HG03439 (cell line): ENCODE data around the gene PAX7.
"Not testable (repeated sequence)": the region's sequence is repeated elsewhere in the genome, so short reads cannot be mapped to it uniquely, and the experiment has no call there.

Experiments used
- ATAC-seq: cut with Tn5 transposase; IDR thresholded peaks from one replicate; pipeline ENCODE4 v1.9.1; 2021; ENCODE audit warnings: mild to moderate bottlenecking, moderate library complexity; ENCODE audit not compliant: unreplicated experiment

Gene PAX7

DNA sequence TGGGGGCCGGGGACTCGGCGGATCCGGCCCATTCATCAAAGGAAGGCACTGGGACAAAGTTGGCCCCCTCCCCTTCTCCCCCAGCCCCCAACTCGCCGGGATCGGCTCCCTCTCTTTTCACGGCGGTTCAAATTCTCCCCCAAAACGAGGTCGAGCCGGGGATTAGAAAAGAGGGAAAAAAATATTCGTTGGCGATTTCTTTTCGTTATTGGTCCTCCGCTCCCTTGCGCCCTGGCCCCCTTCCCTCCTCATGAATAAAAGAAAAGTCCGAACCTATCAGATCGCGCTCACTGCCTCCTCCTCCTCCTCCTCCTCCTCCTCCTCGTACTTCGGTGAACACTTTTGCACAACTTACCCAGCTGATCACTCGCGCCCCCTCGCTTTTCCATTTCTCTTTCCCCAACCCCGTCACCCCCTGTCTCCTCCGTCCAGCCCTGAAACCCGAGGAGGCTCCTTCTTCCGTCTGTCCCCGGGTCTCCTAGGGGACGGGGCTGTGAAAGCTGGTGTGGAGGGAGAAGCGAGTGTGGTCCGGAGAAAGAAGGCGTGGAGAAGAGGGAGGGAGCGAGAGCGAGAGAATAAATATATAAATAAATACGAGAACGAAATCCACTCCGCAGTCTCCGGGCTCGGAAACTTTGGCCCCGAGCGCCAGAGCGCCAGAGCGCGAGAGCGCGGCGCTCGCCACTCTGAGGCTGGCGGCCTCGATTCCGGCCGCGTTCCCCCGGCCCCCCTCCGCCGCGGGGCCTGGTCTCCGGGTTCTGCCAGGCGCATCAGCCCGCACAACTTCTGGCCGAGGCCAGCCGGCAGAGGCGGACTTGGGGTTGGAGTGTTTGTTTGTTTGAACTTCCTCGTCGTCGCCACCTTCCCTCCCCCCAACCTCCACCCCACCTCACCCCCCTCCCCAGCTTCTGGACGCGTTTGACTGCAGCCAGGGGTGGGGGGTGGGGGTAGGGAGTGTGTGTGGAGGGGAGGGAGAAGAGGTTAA, at the start of gene PAX7:
Gene PAX7 (plus strand): TSS at position 336 of the 985 bp plus-strand sequence. CDS start 758 bp downstream, outside the sequence.
- ATAC-seq, result no peak

DNA sequence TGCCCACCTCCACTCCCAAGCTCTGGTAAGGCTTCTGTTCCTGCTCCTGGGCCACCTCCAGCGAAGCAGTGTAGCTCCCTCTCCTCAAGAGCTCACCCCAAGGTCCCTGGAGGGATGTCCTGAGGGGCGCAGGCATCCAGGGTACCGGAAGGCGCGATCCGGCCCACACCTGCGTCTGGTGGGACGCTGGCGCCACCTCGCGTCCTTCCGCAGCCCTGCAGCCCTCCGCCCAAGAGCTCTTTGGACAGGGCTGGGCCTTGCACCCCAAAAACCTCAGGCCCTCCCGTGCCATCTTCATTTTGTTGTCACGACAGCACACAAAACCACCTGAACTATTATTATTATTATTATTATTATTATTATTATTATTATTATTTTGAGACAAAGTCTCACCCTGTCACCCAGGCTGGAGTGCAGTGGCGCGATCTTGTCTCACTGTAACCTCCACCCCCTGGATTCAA, 49.2 kb upstream of the PAX7 start:
- ATAC-seq, result no peak

DNA sequence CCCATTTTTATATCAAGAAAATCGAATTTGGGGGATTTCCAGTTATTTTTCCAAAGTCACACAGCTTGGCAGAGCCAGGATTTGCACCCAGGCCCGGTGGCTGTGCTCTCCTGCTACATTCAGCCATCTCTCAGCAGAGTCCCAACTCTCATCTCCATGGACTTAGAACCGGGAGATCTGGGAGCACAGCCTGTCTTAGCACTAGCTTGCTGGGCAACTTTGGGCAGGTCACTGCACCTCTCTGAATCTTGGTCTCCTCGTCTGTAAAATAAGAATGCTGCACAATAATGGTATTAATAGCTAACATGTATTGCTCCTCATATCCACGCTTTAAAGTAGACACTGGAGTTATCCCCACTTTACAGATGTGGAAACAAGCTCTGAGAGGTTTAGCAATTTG, 47.8 kb upstream of the PAX7 start:
- ATAC-seq, result no peak

DNA sequence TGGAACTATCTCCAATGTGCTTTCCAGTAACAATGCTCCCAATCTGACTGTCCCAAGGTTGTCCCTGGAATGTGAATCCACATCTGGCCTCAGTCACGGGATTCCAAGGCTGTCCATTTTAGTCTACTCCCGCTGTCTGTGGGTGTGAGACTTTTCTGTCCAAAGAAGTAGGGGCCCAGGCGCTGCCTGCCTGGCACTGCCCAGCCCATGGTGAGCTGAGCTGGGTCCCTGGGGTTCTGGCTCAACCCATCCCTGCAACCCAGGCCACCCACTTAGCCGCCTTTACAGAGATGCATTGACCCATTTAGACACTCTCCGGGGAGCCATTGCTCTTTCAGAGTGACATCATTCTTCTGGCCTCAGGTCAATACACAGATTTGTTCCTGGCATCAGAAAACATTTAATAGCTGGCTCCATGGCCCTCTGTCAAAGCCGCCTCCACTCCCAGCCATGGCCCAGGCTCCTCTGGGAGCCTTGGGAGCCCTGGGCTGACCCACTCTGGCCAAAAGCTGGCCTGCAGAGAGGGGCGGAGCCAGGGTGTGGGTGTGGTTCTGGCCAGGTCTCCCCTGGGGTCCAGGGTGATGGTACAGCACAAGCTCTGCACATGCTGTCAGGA, 47.2 kb upstream of the PAX7 start:
- no peak for ATAC-seq

GRCh38 chr1:18586016-18586415, 44.6 kb upstream of the PAX7 start:
- ATAC-seq, result not testable (repeated sequence)

DNA sequence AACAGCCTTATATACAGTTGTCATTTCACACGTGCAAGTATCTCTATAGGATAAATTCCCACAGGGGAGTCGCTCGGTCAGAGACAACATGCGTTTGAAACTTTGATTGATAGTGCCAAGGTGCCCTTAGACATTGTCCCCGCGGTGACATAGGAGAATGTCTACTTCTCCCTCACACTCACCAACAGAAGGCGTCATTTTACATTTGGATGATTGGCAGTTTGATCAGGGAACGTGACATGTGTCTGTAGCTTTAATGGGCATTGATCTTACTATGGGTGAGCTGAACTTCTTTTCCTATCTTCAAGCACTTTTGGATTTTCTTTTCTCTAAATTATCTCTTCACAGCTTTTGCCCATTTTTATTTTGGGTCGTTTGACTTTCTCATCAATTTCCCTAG, 42.6 kb upstream of the PAX7 start:
- ATAC-seq, result no peak

GRCh38 chr1:18592368-18592767, 38.3 kb upstream of the PAX7 start:
- ATAC-seq, result no peak

- no peak for ATAC-seq
These were observed 33.2 kb upstream of the PAX7 start for GRCh38 chr1:18597160-18598042.

GRCh38 chr1:18599086-18599485, 31.6 kb upstream of the PAX7 start:
- no peak for ATAC-seq

- ATAC-seq, result no peak
These were observed 30.9 kb upstream of the PAX7 start for GRCh38 chr1:18599704-18600103.

GRCh38 chr1:18602533-18603211, 28.0 kb upstream of the PAX7 start:
- no peak for ATAC-seq

DNA sequence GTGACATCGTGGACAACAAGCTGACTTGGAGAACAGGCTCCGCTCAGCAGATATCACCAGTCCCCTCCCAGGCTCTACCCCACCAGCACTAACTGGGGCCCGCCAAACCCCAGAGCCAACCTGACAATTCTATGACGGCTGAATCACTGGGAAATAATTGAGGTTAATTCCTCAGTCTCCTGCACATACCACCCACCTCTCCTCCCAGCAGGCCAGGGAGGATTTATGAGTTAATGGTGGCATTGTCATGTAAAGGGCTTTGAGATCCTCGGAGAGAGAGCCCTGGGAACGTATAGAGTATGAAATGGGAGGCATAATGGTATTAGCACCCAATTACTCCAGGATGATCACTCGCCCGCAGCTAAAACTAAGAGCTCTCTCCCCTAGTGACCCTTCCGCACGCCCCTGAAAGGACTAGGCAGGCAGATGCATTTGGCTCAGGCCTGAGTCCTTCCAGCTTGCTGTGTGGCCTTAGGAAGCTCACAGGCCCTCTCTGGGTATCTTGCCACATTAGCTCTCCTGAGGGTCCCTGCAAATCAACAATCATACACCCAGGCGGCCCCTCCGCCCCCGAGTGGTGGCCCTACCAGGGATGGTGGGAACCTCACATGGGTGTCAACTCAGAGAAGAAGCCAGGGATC, 27.3 kb upstream of the PAX7 start:
- ATAC-seq, result no peak

DNA sequence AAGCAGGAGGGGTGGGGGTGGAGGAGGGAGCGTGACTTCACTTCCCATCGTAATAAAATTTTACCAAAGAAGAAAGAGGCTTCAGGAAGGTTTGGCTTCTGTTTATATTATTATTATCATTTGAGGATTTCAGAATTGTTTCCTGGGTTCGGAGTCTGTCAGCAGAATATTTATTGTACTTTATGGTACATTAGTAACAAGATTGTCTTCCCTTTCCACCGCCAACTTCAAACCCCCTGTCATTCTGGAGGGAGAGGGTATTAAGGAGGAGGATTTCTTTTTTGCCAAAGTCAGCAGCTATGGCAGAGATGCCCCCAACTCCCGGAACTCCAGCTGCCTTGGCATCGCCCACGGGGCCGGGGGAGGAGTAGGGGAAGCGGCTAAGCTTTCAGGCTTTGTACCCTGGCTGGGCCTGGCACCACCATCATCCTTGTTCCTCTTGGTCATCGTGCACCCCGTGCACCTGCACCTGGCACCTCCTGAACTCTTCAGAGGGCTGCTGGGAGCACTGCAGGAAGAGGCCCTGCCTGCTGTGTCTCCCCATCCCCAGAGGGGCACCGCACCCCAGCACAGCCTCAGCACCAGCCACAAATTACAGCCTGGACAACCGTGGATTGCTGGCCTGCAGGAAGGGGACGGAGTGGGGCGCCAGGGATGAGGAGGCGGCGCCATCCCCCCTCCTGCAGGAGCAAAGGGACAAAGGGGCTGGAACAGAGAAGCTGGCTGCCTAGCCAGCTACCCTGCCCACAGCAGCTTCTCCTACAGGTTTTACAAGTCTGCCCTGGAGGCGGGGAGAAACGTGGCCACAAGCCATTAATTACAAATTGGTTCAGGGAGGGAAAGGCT, 24.0 kb upstream of the PAX7 start:
- ATAC-seq, result no peak

GRCh38 chr1:18607289-18607760, 23.3 kb upstream of the PAX7 start:
- ATAC-seq, result no peak

DNA sequence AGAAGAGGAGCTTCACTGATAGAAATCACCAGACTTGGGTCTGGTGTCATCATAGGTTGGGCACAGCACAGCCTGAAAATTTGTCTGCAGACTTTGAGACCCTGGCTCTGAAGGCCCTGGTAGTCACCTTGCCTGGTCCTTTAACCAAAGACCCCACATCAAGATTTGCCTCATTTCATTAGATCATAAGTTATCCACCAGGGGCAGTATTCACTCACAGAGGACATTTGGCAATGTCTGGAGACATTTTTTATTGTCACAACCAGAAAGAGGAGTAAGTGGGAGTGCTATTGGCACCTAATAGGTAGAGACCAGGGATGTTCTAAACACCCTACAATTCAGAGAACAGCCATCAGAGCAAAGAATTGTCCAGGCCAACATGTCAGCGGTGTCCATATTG, 22.1 kb upstream of the PAX7 start:
- no peak for ATAC-seq

- no peak for ATAC-seq
These were observed 19.3 kb upstream of the PAX7 start for GRCh38 chr1:18611311-18611710.

DNA sequence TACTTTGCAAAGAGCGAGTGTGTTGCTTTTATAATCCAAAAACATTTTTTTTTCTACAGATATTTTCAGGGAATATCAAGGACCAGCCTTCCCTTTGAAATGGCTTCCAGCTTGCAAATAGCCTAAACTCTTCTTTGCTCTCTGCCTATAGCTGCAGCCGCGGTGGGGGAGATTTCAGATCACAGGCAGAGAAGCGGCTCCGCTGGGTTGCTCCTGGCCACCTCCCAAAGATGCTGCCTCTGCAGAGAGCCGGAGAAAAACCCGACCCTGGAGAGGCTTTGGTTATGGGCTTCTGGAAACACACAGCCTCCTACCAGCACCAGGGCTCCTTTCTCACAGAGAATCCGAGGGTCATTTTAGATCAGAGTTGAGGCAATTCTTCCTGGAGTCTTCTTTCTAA, 18.6 kb upstream of the PAX7 start:
- ATAC-seq, result no peak

DNA sequence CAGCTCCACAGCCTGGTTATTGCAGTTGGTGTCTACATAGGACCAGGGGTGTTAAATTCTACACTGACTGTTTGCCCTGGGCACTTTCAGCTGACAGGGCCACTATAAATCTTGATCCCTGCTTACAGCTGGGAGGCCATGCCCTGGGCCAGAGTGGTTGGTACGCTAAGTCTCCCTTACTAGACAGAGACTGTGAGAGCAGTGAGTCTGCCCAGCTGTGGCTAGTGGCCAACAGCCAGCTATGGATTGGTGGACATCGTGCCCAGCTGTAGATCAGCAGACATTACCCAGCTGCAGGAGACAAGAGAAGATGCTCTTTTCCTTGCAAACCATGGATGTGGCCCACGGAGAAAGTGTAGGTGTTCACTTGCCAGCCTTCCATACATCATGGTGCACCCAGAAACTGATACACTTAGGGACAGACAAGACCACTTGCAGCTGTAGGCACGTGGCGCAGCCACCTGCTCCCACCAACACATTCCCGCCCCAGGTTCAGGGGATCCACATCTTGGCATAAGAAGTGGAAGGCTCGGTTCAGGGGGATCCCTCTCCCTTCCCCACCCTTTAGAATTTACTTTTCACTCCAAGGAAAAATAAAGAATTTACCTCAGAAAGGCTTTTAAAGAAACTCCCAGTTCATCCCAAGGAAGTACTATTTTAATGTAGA, 16.4 kb upstream of the PAX7 start:
- ATAC-seq, result no peak
